GM21447 (cell line): ENCODE results near the gene EYA2.

Source experiments
- ATAC-seq: cut with Tn5 transposase; IDR thresholded peaks from one replicate; pipeline ENCODE4 v1.9.1; 2021; ENCODE audit not compliant: unreplicated experiment

The EYA2 gene

DNA sequence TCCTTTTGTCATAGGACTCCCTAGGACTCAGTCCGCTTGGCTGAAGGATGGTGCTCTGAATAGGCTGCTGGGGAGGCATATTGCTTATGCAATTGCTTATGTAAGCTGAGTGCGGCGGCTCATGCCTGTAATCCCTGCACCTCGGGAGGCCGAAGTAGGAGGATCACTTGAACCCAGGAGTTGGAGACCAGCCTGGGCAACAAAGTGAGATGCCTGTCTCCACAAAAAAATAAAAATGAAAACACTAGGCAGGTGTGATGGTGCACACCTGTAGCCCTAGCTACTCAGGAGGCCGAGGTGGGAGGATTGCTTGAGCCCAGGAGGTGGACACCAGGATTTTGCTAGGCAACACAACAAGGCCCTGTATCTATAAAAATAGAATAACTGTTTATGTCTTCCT is 81.3 kb downstream of the EYA2 start:
- no peak for ATAC-seq

DNA sequence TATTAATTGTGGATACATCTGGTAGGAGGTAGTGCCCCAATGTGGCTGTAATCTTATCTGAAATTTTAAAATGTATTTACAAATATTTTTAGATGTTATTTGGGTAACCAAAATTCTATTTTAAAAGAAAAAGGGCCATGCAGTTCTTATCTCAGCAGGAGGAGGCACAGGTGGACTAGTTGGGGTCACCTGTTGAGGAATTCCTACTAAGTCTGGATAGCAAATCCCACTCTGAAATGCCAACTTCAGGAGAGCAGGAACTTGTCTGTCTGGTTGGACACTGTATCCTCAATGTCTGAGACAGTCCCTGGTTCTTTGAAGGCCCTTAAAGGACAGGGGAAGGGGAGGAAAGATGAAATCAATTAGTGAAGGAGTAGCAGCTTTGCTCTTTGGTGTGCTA is 82.6 kb downstream of the EYA2 start:
- ATAC-seq = no peak

DNA sequence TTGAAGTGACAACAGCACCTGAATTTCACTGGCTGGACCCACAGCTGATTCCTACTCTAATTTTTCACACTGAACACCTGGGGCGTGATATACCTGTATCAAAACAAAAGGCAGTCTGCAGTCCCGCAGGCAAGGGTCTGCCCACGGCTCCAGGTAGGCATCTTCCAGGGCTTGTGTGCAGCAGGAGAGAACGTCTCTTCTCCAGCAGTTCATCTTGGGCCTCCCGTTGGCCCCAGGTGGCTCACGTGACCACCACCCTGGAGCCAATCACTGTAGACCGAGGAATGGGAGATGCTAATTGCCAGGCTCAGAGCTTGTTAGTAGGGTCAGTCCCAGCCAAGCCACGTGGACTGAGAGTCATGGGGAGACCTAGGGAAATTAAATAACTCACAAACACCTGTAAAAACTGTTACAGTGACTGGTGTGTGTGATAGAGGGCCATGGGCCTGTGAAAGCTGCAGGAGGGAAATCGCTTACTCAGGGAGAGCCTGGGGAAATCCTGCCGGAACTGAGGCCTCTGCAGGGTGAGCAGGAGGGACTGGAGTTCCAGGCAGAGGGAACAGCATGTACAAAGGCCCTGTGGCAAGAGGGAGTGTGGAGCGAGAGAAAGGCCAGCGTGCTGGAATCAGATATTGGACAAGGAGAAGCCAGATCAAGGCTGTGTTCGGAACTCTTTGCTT is 83.4 kb downstream of the EYA2 start:
- no peak for ATAC-seq

GRCh38 chr20:46978951-46979491 is 84.4 kb downstream of the EYA2 start:
- no peak for ATAC-seq

DNA sequence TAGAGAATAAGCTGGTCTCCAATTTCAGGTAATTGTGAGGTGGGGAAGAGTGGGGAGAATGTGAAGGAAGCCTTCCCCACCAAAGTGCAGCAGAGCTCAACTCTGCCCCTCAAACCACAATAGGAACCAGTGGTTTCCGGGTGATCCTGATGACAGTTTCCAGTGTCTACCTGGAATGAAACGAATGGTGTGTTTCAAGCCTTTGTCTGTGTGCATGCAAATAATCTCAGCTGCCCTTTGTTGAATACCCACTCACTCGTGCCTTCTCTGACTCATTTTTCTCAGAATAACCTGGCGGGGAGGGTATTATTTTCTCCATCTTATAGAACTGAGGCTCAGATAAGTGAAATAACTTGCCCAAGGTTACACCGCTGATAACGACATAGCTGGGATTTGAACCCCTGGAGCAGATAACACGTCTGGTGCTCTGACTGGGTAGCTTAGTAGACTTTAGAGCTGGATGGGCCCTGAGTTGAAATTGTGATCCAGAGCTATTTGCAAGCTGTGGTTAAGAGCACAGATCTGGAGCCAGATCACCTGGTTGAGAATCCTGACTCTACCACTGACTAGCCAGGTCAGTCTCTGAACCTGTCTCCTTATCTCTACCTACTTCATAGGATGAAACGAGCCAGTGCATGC is 85.1 kb downstream of the EYA2 start:
- no peak for ATAC-seq

- ATAC-seq = no peak
Measured at GRCh38 chr20:46981184-46981583, 86.5 kb downstream of the EYA2 start.

DNA sequence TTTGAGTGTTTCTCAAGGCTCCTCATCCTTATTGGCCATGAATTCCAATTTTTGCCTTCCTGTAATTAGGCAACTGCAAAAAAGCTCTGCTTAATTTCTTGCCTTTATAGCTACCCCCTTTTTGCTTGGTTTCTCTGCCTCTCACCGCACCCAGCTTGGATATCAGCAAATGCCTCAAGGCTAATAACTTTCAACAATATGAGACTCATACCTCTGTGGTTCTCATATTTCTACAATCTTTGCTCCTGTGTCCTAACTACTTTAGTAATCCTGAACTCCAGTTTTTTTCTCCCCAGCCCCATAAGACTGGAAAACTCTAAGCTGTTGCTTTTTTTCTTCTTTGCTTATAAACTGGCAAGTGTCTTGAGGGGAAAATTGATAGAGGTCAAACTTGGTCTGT is 88.8 kb downstream of the EYA2 start:
- ATAC-seq = no peak

DNA sequence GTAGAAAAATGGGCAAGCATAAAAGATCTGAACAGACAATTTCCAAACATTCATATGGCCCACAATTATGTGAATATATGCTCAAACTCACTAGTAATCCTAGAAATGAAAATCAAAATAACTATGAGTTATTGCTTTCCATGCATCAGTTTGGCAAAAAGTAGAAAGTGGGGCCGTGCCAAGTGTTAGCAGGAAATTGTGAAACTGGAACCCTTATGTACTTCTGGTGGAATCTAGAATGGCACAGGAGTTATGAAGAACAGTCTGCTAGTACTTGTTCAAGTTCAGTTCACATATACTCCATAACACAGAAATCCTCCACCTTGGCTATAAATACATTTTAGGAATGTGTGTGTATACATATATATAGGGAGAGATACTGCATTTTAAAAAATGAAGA is 89.8 kb downstream of the EYA2 start:
- ATAC-seq = no peak

GRCh38 chr20:46985250-46985649 is 90.6 kb downstream of the EYA2 start:
- ATAC-seq = no peak

DNA sequence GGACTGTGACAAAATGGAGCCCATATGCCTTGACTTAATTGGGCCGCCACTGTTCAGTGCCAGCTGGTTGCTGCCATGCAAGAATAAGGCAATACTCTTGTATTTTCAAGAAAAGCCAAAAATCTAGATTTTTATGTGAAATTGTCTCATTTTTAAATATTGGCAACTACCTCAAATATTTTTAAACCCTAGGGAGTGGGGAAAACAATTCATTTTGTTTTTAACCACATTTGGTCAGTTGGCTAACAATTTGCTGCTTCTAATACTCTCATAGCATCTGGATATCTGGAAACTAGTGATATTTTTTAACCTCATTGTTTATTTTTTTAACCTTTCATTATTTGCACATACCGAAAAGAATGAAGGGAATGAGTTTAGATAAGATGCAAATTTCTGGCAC is 91.0 kb downstream of the EYA2 start:
- no peak for ATAC-seq

- no peak for ATAC-seq
Measured at GRCh38 chr20:46987001-46987400, 92.4 kb downstream of the EYA2 start.

- no peak for ATAC-seq
Measured at GRCh38 chr20:46990017-46990595, 95.5 kb downstream of the EYA2 start.

GRCh38 chr20:46990596-46991104 is 96.0 kb downstream of the EYA2 start:
- no peak for ATAC-seq

DNA sequence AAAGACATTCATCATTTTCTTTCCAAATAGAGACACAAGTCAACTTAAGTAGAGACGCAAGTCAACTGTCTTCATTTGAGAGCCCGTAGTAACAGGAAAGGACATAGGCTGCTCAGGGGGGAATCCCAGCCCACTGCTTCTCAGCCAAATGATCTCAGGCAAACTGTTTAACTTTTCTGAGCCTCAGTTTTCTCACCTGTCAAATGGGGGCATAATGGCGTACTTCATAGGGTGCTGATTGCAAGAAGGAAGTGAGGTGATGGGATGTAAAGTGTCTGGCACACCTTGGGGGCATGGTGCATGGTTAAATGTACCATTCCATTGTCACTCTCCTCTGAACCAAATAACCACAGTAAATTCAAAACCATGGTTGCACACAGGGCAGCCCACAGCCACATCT is 96.5 kb downstream of the EYA2 start:
- no peak for ATAC-seq

GRCh38 chr20:46991880-46992639 is 97.4 kb downstream of the EYA2 start:
- no peak for ATAC-seq

GRCh38 chr20:46992640-46993035 is 98.0 kb downstream of the EYA2 start:
- no peak for ATAC-seq

GRCh38 chr20:46993465-46994095 is 98.9 kb downstream of the EYA2 start:
- no peak for ATAC-seq

DNA sequence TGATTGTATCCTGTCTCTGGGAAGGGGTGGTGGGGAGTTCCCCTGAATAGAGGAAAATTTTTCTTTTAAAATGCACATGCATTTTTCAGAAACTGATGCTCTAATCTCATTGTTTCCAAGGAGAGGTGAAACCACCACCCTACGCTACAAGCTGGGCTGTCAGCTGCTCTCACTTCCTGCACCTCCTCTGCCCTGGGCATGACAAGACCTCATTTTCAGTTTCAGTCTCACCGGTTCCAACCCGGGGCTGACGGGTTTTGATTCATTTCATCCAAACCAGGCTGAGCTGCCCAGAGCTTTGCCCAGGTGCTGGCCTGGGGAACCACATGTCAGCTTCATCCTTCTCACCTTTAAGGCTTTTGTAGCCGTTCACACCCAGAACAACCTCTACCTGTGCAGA is 99.7 kb downstream of the EYA2 start:
- peak; percentile 92 for ATAC-seq

DNA sequence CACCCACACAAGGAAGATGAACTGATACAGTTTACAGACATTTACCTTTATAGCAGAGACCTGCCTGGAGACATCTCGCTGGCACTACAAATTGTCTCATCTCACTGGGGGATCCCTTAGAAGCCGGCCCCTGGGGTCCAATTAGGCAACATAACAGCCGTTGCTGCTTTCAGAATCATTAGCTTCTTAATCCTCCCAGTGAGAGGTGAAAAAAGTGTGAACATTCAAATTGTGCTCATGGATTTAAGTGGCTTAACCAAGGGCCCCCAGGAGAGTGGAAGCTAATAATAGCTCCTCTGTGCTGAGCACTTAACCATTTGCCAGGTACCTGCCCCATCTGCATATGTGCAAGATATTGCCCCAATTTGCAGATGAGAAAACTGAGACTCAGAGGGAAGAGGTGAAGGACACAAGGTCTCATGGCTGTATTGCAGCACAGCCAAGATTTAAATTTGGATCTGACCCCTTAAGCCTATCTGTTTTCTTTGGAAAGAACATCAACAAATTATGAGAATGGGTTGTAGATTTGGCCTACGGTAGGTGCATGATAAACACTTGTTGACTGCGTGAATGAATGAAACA is 101.0 kb downstream of the EYA2 start:
- ATAC-seq = no peak

DNA sequence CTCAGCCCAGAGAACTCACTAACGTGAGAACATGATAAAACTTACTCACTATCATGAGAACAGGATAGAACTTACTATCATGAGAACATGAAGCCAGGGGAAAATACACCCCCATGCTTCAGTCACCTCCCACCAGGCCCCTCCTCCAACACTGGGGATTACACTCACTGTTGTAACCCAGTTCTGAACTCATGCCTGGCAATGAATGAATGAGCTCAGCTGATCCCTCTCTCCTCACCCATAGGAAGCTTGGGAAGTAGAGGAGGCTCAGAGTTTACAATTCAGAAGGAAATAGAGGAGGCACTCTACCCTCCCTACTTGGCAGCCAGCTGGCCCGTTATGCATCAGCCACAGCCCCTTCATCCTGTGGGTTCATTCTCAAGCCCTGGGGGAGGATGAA is 102.5 kb downstream of the EYA2 start:
- no peak for ATAC-seq
